GM19099 (cell line): ENCODE data around the gene ICAM4.
A peak's percentile ranks its signal among the peaks of the same experiment; 100 is the strongest.

Experiments used
- POLR2A ChIP-seq: IDR thresholded peaks from 3 replicates; pipeline ENCODE4 v1.6.1; 2011; ENCODE audit warnings: low read depth; ENCODE audit not compliant: insufficient read length; ENCODE audit errors: extremely low read depth

The ICAM4 gene

DNA sequence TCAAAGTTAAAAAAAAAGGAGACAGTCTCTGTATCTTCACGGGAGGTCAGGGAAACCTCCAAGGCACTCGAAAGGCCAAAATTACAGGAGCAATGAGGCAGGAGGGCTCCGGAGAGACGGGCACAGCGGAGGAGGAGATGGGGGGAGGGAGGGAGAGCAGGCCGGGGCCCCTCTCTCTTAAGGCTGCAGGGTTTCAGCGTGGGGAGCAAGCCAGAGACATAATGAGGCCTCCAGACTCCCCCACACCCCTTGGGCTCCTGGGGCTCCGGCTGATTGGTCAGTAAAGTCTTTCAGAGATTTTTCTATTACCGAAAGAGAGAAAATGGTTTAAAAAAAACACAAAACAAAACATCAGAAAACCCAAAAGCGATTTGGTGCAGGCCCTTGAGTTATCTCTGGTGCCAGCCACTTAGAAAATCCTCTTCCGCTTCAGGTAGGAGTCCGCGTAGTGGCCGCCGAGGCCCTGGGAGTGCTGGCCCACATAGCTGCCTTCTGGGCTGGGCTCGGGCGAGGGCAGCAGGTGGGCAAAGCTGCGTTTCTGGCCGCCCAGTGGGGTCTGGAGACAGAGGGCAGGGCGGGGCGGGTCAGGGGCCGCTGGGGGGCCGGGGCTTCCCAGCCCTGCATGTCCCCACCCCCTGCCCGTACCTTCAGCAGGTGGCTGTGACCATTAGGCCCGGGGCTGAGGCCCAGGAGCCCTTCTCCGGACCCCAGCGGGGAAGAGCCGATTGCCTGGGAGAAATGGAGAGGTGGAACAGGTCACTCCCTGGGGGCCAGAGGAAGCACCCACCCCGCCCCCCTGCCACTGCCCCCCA is 30.5 kb downstream of the ICAM4 start:
- no peak for TF ChIP-seq POLR2A

DNA sequence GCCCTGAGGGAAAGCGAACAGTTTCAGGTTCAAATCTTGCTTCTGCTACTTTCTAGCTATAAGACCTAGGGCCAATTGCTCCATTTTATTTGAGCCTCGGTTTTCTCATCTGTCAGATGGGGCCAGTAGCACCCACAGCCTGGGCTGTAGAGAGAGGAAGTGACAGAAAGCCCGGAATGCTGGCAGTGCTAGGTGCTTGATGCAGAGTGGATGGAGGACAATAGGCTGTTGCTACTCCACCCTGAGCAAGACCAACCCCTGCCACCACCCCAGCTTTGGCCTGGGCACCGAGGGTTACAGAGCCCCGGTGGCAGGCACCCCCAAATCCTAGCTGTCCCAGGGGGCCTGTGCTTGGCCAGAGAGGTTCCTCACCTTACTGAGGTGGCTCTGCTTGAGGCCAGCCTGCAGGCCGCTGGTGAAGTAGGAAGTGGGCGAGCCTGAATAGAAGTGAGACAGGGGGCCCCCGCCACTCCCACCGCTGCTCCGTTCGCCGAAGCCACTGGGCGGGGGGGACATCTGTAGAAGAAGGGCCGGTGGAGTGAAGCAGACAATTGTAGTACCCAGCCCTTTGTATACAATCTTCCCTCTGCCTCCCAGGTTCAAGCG is 31.2 kb downstream of the ICAM4 start:
- no peak for TF ChIP-seq POLR2A

DNA sequence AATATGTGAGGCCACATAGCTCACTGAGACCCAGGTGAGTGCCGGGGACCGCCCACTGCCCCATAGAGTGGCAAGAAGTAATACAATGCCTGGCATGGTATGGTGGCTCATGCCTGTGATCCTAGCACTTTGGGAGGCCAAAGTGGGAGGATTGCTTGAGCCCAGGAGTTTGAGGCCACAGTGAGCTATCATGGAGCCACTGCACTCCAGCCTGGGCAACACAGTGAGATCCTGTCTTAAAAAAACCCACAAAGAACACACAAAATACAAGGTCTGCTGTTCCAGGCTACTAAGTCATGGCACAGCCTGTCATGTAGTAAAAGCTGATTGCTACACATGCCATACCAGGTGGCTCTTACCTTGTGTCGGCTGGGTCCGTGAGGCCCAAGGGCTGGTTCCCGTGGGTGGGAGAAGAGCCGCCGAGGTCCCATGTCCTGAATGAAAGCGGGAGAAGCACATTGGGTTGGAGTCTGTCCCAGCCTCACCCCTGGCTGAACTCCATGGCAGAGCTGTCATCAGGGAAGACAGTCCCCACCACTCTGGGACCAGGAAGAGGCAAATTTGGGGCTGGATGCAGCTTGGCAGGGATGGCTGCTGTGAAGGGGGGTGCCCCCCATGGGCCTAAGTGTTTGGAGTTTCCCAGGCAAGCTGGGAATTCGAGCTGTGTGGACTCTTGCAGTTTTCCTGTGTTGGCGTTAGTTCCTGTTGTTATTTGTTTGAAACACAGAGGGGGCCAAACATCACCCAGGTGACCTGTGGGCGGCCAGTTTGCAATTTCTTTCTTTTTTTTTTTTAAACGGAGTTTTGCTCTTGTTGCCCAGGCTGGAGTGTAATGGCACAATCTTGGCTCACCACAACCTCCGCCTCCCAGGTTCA is 32.3 kb downstream of the ICAM4 start:
- TF ChIP-seq POLR2A: no peak

DNA sequence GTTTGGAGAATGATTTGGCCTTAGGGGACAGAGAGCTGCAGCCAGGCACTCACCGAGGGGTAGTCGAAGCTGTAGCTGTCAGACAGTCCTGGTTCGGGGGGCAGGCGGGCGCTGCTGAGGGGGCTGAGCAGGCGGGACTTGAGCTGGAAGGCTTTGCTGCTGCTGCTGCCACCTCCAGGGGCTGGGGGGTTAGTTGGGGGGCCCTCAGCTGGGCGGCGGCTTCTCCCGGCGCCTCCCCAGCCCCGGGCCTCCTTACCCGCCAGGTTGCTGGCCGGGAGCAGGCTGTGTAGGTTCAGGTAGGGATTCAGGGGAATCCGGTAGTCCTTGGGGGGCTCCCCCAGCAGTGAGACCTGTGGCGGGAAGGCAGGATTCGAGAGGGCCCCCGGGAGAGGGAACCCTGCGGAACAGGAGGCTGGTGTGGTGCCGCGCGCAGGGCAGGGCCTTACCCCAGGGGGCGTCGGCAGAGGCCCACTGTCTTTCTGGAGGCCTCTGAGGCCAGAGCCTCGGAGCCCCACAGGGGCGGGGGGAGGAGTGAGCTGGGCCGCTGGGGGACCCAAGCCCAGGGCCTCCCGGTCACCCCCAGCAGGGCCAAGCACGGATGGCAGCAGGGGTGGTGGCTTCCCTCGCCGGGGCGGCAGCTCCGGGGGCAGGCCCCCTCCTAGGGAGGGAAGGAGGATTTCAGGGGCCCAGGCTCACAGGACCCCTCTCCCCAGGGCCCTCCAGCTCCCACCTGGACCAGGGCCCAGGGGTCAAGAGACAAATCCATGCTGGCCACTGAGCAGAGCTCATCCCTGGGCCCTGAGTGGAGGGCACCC is 34.1 kb downstream of the ICAM4 start:
- TF ChIP-seq POLR2A: no peak

DNA sequence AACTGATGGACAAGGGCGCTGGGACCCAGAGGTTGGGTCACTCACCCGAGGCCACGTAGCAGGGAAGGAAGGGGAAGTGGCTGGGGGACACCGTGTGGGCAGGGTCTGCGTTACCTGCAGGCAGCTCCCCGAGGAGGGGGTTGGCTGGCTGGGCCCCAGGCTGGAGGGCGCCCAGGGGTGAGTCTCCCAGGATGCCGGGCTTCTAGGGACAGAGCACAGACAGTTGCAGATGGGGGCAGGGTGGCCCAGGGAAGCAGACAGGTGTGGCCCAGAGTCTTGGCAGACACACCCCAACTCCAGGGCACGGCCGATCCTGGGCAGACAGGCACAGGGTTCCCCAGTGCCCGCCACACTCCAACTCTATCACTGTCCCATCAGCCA is 34.7 kb downstream of the ICAM4 start:
- no peak for TF ChIP-seq POLR2A

DNA sequence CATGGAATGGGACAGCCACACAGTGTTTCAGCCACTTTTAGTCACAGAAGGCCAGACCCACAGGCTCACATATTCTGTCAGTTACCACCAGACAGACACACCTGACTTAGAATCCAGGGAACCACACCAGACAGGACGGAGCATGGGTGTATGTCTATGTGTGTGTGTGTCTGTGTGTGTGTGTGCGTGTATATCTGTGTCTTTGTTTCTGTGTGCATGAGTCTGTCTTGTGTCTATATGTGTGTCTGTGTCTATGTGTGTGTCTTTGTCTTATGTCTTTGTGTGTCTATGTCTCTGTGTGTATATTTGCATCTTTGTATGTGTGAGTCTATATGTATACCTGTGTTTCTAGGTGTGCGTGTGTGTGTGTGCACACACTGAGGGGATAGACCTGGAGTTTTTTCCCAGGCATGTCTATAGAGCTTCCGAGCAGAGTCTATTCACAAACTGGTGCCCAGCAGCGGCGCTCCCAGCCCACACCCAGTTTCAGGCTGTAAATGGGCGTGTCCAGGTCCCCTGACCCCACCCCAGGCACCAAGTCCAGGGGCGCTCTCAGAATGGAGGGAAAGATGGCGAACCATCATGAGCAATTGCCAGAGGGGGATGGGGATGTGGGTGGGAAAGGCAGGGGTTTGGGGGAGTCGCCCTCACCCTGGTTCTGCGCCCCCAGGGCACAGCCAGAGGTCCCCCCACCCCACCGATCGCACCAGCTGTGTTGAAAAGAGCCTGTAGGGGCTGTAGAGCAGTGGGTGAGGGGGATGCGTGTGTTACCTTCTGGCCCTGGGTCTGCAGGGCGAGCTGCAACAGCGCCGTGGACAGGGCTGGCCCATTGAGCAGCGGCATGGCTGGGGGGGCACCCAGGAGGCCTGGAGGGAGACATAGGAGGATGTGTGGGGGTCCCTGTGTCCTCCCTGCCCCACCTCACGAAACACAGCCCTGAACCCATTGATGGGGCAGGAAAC is 35.4 kb downstream of the ICAM4 start:
- TF ChIP-seq POLR2A: no peak

DNA sequence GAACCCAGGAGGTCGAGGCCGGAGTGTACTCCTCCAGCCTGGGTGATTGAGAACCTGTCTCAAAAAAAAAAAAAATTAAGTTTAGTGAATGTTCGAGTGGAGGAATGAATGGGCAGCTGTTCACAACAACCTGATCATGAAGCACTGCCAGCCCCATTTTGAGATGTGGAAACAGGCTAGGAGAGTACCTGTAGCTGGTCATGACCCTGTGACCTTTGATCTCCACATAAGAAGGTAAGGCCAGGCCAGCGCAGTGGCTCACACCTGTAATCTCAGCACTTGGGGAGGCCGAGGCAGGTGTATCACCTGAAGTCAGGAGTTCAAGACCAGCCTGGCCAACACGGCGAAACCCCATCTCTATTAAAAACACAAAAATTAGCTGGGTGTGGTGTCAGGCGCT is 39.0 kb downstream of the ICAM4 start:
- no peak for TF ChIP-seq POLR2A

DNA sequence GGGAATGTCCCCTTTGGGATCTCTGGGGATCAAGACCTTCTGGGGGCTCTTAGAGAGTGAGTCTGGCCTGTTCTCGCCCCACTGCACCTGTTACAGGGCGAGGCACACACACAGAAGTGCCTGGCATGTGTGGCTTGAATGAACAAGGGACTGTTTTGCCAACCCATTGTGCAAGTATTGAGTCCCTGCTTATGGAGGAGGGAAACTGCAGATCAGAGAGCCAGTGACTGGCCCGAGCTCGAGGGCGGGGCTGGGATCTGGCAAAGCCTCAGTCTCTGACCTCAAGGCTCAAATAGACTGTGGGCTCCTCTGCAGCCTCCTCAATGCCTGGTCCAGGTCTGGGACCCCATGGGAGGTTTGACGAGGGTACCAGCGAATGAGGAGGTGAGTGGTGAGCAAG is 41.0 kb downstream of the ICAM4 start:
- no peak for TF ChIP-seq POLR2A

DNA sequence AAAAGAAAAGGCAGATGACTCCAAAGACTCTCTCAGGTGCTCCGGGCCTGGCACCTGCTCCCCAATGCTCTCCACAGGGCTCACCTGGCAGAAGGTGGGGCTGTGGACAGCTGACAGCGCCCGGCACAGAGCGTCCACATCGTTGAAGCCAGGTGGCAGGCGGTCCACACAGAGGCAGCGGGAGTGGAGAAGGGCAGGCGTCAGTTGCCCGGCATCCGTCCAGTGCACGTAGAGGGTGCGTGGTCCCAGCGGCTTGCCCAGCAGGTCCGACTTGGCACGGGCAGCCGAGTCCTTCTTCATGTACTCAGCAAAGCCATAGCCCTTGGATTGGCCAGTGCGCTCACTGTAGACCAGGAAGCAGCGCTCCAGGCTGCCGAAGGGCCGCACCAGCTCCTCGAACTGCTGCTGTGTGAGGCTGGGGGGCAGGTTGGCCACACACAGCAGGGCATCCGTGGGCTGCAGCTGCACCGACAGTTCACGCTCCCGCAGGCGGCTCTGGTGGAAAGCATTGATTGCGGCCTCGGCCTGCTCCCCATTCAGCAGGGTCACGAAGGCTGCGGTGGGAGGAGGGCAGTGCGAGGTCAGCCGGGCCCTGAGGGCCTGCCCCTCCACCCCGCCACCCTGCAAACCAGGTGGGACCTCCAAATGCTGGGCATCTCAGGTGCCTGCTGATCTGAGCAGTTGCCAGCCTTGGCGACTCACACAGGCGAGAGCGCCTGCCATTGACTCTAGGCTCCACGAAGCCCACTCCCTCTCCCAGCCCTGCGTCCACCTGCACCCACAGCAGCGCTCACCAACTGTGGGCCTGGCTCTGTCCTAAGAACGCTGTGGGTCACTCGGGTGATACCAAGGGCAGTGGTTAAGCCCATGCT is 42.0 kb downstream of the ICAM4 start:
- TF ChIP-seq POLR2A: no peak

DNA sequence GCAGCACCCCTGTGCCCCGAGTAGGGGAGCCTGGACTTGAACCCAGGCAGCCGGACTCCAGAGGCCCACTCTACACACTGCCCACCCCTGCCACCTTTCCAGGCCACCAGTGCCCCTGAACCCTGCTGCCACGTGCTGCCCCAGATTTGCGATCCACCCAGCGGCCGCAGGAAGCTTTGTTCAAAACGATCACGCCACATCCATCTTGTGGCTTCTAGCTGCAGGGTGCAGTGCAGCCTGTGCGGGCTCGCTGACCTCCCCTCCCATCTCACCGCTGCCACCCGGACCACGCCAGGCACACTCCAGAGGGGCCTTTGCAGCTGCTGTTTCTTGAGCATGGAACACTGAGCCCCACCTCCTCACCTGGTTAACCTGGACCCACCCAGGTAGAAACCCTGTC is 42.8 kb downstream of the ICAM4 start:
- TF ChIP-seq POLR2A: no peak

DNA sequence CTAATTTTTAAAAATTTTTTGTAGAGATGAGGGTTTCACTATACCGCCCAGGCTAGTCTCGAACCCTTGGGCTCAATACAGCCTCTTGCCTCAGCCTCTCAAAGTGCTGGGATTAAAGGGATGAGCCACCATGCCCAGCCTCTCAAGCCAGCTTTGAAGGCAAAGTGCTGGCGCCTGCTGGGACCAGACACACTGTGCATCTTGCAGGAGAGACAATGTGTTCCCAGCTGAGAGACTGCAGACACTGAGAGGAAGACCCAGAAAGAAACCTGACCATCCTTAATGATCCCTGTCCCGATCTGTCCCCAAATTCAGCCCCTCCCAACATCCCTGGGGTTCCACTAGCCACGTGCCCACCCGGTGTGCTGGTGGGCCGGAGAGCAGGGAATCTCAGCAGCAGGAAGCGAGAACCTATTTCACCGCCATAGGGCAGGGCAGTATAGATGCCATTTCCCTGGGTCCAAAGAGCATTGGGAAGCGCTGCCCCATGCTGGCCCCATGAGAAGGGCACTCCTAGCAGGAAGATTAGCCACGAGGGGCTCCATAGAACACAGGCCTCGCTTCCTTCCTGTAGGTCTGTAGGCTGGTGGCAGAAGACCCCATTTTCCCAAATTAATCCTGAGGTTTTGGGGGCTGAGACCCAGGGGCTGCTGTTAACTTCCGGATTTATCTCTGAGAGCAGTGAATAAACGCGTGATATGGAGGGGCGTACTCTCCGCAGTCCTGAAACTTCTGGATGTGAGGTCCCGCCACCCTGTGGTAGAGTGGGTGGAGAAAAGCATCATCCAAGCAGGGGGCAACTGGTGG is 45.6 kb downstream of the ICAM4 start:
- TF ChIP-seq POLR2A: no peak

DNA sequence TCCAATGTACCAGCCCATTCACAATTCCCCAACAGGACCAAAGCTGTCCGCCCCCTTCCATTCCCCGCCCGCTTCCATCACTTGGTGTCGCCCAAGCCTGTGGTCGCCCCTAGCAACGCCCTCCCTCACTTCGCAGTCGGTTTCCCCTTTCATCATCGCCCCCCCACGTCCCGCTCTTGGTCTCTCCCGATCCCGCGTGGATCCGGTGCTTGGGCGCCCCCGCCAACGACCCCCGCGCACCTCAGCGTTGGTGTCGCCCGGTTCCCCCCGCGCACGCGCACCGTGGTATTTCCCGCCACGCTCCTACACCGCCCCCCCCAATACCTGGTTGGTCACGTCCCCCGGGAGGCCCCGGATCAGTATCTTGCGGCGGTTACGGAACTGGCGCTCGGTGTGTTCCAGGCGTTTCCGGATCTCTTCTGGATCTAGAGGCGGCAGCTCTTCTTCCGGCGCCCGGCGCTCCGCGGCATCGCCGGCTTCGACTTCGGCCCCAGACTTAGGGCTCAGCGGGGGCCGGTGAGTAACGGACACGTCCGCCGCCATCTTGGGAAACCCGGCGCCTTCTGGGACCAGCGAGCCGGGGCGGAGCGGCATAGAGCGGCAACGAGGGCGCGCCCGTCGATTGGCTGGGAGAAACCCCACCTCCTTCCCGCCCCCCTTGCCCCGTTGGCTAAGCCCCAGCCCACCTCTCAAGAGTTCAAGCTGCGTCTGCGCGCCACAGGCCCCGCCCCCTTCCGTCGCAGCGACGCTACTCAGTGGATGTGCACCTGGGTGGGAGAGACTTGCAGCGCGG is 46.4 kb downstream of the ICAM4 start, which contains the start of gene RAVER1:
TSS of gene RAVER1 (minus strand) at position 565 of the 793 bp plus-strand sequence. CDS start at position 543, 22 bp downstream.
- peak; percentile 90 for TF ChIP-seq POLR2A
